ENCODE measurements around the gene ANP32E. TPM values are rescaled to one million over a fixed set of nuclear protein-coding genes. Genes with fewer than 3 reads are reported as not detected.
A peak's percentile ranks its signal among the peaks of the same experiment; 100 is the strongest.

The ANP32E gene
- total and polyA plus RNA-seq, 9 of the 15 experiments (the other 6 are each of a cell fraction or from before 2014, with no cell fraction given): 60.4 to 197 (median 104) TPM

DNA sequence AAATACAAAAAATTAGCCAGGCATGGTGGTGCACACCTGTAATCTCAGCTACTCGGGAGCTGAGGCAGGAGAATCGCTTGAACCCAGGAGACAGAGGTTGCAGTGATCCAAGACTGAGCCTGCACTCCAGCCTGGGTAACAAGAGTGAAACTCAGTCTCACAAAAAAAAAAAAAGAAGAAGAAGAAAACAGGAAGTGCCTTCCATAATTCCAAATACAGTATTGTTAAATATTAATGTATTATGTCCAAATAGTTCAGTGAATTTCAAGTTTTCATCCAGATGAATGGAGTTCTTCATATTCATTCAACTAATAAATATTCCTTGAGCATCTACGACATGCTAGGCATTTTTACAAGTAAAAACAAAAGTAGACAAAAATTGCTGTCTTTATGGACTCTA, 52.9 kb downstream of the ANP32E start:
- Histone ChIP-seq H3K4me2 (ENCODE audit: insufficient read depth, low read length) (no peak overlapping the region), H3K9ac (ENCODE audit: insufficient read depth in 1 of 2, low read depth in 2 of 2, low read length in 2 of 2) (no peak overlapping the region), H4K20me1 (replicated peaks; ENCODE audit: control insufficient read depth, insufficient read depth, low read length) (no peaks in the 10 kb centered on the region), H3K9me1 (ENCODE audit: control insufficient read depth, insufficient read depth, low read length) (no peaks in the 10 kb centered on the region), H3K4me3 (no peak overlapping the region), H3K36me3 (ENCODE audit: control insufficient read depth, insufficient read depth, low read length) (no peaks in the 10 kb centered on the region), H3K27me3 (ENCODE audit: control insufficient read depth in 2 of 2, insufficient read depth in 2 of 2, low read length in 2 of 2) (no peaks in the 10 kb centered on the region), H2AFZ (ENCODE audit: low read depth, low read length) (no peak overlapping the region), H3K9me3 (replicated peaks; ENCODE audit: control insufficient read depth, insufficient read depth, low read depth, low read length) (no peaks in the 10 kb centered on the region), H3K27ac (ENCODE audit: extremely low read depth, low read depth, low read length) (no peak overlapping the region), H3K4me1 (replicated peaks in 1 of 2; ENCODE audit: control insufficient read depth in 2 of 2, insufficient read depth in 2 of 2, low read length in 2 of 2) (peaks cover 4 to 12% of the 10 kb centered on the region in 2 experiments; a peak in 4 of 5 replicates), H3K79me2 (ENCODE audit: control insufficient read depth, insufficient read depth, low read length) (no peaks in the 10 kb centered on the region)
- FAIRE-seq: no peak
- CTCF ChIA-PET (ENCODE audit: low intra/inter-chr PET ratio): no interaction called here
- no peak for ATAC-seq
- WGBS (ENCODE audit: insufficient coverage, low coverage, missing lambda C conversion rate): 52% methylated on average over 3 of the region's 3 CpGs
- POLR2A ChIA-PET: no interaction called here
- no peak for DNase-seq (ENCODE audit: extremely low read depth in 1 of 4, low spot score in 3 of 4)
- BruUV-seq (replicated peaks): no TSS peak
- in situ Hi-C loops (cut with MboI) (no loop called here), intact Hi-C loops (cut with micrococcal nuclease) (no loop called here)
- TF ChIP-seq SPI1 (IDR thresholded peaks at IDR 0.05; ENCODE audit: borderline replicate concordance, low read depth, low read length): peak; percentile 77
- TF ChIP-seq NELFE (IDR thresholded peaks at IDR 0.05; ENCODE audit: insufficient read depth, insufficient read length): no peak
- TF ChIP-seq, protein P1, sequence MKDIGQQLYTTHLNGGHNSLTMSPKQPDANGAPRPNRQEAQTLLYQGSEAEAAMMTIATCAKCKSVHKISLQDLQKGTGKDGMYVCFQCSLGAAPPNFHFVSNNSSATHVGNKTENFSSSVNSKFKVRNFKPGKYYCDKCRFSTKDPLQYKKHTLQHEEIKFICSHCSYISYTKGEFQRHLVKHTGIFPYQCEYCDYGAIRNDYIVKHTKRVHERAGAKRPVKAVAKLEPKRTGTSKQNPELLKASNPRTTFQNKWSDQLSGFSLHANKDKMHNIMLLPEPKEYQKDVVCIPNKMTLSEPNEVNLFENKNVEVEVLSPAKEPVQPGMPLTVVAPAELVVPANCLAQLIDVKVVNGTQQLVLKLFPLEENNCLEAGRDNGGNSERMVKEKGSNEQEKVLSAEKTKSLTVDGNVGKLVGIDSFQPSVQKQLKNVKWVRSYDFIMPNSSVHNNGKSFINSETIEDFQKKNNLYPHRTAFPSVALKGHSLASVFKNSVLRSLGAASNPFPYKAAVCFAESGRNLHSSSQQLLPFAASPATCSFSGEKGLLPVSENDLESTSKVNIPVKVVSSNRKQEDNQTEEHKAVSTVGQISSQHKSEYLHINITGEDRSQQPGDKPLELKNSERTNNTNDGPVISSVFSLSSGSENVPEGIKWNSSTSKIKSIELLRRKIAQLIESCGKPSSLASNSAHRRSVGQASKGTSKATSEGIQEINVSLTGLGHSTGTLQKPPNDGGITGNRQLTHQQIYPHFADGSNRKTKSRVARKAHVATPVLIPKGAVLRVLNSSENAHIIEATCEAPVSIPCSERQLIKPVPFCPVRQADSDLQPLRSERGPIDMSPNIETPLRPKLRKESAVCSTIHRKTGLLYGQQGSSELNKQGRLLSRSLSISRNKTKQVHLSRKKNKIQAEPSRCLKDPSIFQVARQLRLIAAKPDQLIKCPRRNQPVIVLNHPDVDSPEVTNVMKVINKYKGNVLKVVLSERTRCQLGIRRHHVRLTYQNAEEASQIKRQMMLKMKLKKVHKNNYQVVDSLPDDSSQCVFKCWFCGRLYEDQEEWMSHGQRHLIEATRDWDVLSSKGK (CRISPR knock-in tag; IDR thresholded peaks at IDR 0.05): no peak
- TF ChIP-seq MTA3 (IDR thresholded peaks at IDR 0.05; ENCODE audit: borderline replicate concordance): no peak
- peak; percentile 19; the same call in 1 of the 2 replicates for TF ChIP-seq BCOR (IDR thresholded peaks at IDR 0.05)
- peak; percentile 81 for TF ChIP-seq ZNF3 (CRISPR knock-in tag; IDR thresholded peaks at IDR 0.05)
- 0 out of 2 replicates have a peak, but pooled peaks have one; percentile 28 for TF ChIP-seq ELF1 (tag; IDR thresholded peaks at IDR 0.05)

All from K562 (cell line).